Activated CD4-positive, alpha-beta T cell treated with anti-CD3 and anti-CD28 coated beads for 36 hours (primary cell): Measurements from ENCODE around the gene APBB1. TPM values are rescaled to one million over a fixed set of nuclear protein-coding genes. Genes with fewer than 3 reads are reported as not detected.
A peak's percentile ranks its signal among the peaks of the same experiment; 100 is the strongest.

Experiments used
- ATAC-seq: fragments of 200-7000 bp; cut with Tn5 transposase; one replicate; pipeline ENCODE4 v1.10.0; 2021; ENCODE audit warnings: mild to moderate bottlenecking, moderate library complexity
- CTCF ChIA-PET: fragments of 350-600 bp; sonication (Branson Sonifier 250); formaldehyde crosslinking; loops from one replicate; lab custom pipeline; 2021; ENCODE audit warnings: antibody characterized with exemption; lab: Charles Lee
- POLR2A ChIA-PET: fragments of 350-600 bp; sonication (Branson Sonifier 250); formaldehyde crosslinking; loops from one replicate; lab custom pipeline; 2021; ENCODE audit warnings: antibody characterized with exemption, inconsistent platforms; lab: Charles Lee
- DNase-seq: peaks from one replicate; pipeline ENCODE4 v3.0.0-alpha.2; 2020
- H3K27ac Mint-ChIP-seq: one replicate; pipeline ENCODE4 v1.8.0; 2021; ENCODE audit warnings: mixed read lengths
- H3K27me3 Mint-ChIP-seq: one replicate; pipeline ENCODE4 v1.8.0; 2021; ENCODE audit warnings: mixed read lengths
- H3K36me3 Mint-ChIP-seq: one replicate; pipeline ENCODE4 v1.8.0; 2021; ENCODE audit warnings: low read depth, mixed read lengths
- H3K4me1 Mint-ChIP-seq: one replicate; pipeline ENCODE4 v1.8.0; 2021; ENCODE audit warnings: mixed read lengths
- H3K4me3 Mint-ChIP-seq: one replicate; pipeline ENCODE4 v1.8.0; 2021; ENCODE audit warnings: mild to moderate bottlenecking, moderate library complexity, mixed read lengths
- H3K9me3 Mint-ChIP-seq: one replicate; pipeline ENCODE4 v1.8.0; 2021; ENCODE audit warnings: low read depth, mixed read lengths
- intact Hi-C, 2 experiments: fragments of 100-400 bp; cut with DNase I in 1 of 2; cut with micrococcal nuclease in 1 of 2; formaldehyde crosslinking; loops; one replicate each; pipeline versions ENCODE4 v1.14.2 to v1.15.1; 2022 to 2024; cut with DNase I, micrococcal nuclease
- total RNA-seq, 2 experiments: library from RNA; stranded (reverse); gene quantifications; one replicate each; pipeline ENCODE4 v1.2.3, GENCODE V29; 2021

Gene APBB1
- total RNA-seq, 2 experiments from 2014 or later, result 43.2 to 49.8 TPM

GRCh38 chr11:6442441-6442840 is 23.5 kb upstream of the APBB1 start:
- Mint-ChIP-seq H3K27me3 (no peaks in the 10 kb centered on the region), H3K4me1 (no peaks in the 10 kb centered on the region), H3K4me3 (no peak overlapping the region), H3K36me3 (no peaks in the 10 kb centered on the region), H3K27ac (no peak overlapping the region), H3K9me3 (no peaks in the 10 kb centered on the region)
- ChIA-PET CTCF (interaction anchor here (0.6 to 11.8 kb wide), 11 partner anchors 13 to 227 kb away, joined by 3 to 536 read pairs (median 10); partner anchors contain the start of genes ARFIP2 and TIMM10B), POLR2A (no interaction called here)
- intact Hi-C loops, result loop anchor here in 1 of 2 experiments (5.0 kb wide), 1 partner anchor 315 kb away; no protein-coding TSS in a partner anchor
- ATAC-seq (no peak), DNase-seq (no peak)

GRCh38 chr11:6440906-6441358 is 22.0 kb upstream of the APBB1 start, which contains the start of gene HPX:
HPX (minus strand) TSS chr11:6440987; CDS start chr11:6440963, 24 bp downstream.
- CTCF ChIA-PET, result interaction anchor here (0.8 to 11.8 kb wide), 13 partner anchors 14 to 265 kb away, joined by 3 to 536 read pairs (median 5); partner anchors contain the start of genes ARFIP2 and TIMM10B

GRCh38 chr11:6438979-6439571 is 20.2 kb upstream of the APBB1 start:
- no peaks in the 10 kb centered on the region for H3K9me3 Mint-ChIP-seq
- ATAC-seq (peak; percentile 68), DNase-seq (peak; percentile 59)
- CTCF ChIA-PET, result interaction anchor here (0.6 to 11.8 kb wide), 14 partner anchors 9 to 87 kb away, joined by 3 to 536 read pairs (median 4); partner anchors contain the start of gene SMPD1
- no peaks in the 10 kb centered on the region for H3K36me3 Mint-ChIP-seq
- peaks cover 3% of the 10 kb centered on the region for H3K4me1 Mint-ChIP-seq
- intact Hi-C loops, result loop anchor here in 1 of 2 experiments (2.0 kb wide), 1 partner anchor 268 kb away; no protein-coding TSS in a partner anchor
- POLR2A ChIA-PET, result no interaction called here
- H3K27me3 Mint-ChIP-seq, result no peaks in the 10 kb centered on the region
- no peak overlapping the region for H3K4me3 Mint-ChIP-seq
- H3K27ac Mint-ChIP-seq, result no peak overlapping the region

More at GRCh38 chr11:6440906-6441358, 22.0 kb upstream of the APBB1 start, which contains the start of gene HPX:
- DNase-seq, result no peak
- Mint-ChIP-seq H3K9me3 (no peaks in the 10 kb centered on the region), H3K27ac (no peak within 1 kb of the TSS), H3K36me3 (no peaks in the 10 kb centered on the region), H3K4me1 (peaks cover under 1% of the 10 kb centered on the region), H3K4me3 (no peak within 1 kb of the TSS), H3K27me3 (no peaks in the 10 kb centered on the region)
- POLR2A ChIA-PET, result no interaction called here
- ATAC-seq, result no peak
- intact Hi-C loops, result loop anchor here in 1 of 2 experiments (5.0 kb wide), 1 partner anchor 316 kb away; no protein-coding TSS in a partner anchor

GRCh38 chr11:6437993-6438392 is 19.1 kb upstream of the APBB1 start:
- H3K27ac Mint-ChIP-seq, result no peak overlapping the region
- H3K4me3 Mint-ChIP-seq, result no peak overlapping the region
- CTCF ChIA-PET, result interaction anchor here (0.8 to 11.8 kb wide), 9 partner anchors 8 to 88 kb away, joined by 3 to 536 read pairs (median 4); no protein-coding TSS in a partner anchor
- no peaks in the 10 kb centered on the region for H3K27me3 Mint-ChIP-seq
- intact Hi-C loops, result loop anchor here in 1 of 2 experiments (2.0 kb wide), 1 partner anchor 269 kb away; no protein-coding TSS in a partner anchor
- DNase-seq, result no peak
- H3K9me3 Mint-ChIP-seq, result no peaks in the 10 kb centered on the region
- ATAC-seq, result no peak
- no peaks in the 10 kb centered on the region for H3K36me3 Mint-ChIP-seq
- POLR2A ChIA-PET, result no interaction called here
- peaks cover 3% of the 10 kb centered on the region for H3K4me1 Mint-ChIP-seq

GRCh38 chr11:6437423-6437822 is 18.5 kb upstream of the APBB1 start:
- H3K27ac Mint-ChIP-seq, result no peak overlapping the region
- peaks cover 3% of the 10 kb centered on the region for H3K4me1 Mint-ChIP-seq
- no peak overlapping the region for H3K4me3 Mint-ChIP-seq
- intact Hi-C loops, result no loop called here
- CTCF ChIA-PET, result interaction anchor here (0.8 to 11.8 kb wide), 5 partner anchors 11 to 74 kb away, joined by 3 to 536 read pairs (median 6); no protein-coding TSS in a partner anchor
- H3K9me3 Mint-ChIP-seq, result no peaks in the 10 kb centered on the region
- ATAC-seq (no peak), DNase-seq (no peak)
- H3K36me3 Mint-ChIP-seq, result no peaks in the 10 kb centered on the region
- H3K27me3 Mint-ChIP-seq, result no peaks in the 10 kb centered on the region
- POLR2A ChIA-PET, result no interaction called here

- intact Hi-C loops, result no loop called here
- Mint-ChIP-seq H3K36me3 (no peaks in the 10 kb centered on the region), H3K27ac (no peak overlapping the region), H3K4me1 (peaks cover 5% of the 10 kb centered on the region), H3K27me3 (no peaks in the 10 kb centered on the region), H3K4me3 (no peak overlapping the region), H3K9me3 (no peaks in the 10 kb centered on the region)
- DNase-seq, result no peak
- ChIA-PET POLR2A (no interaction called here), CTCF (interaction anchor here (0.6 to 3.6 kb wide), 6 partner anchors 10 to 442 kb away, joined by 3 to 10 read pairs (median 4); no protein-coding TSS in a partner anchor)
- ATAC-seq, result no peak
Observed at GRCh38 chr11:6433998-6434660, 15.2 kb upstream of the APBB1 start.

GRCh38 chr11:6431861-6432260 is 13.0 kb upstream of the APBB1 start:
- no peak overlapping the region for H3K4me3 Mint-ChIP-seq
- intact Hi-C loops, result no loop called here
- no peak overlapping the region for H3K27ac Mint-ChIP-seq
- ATAC-seq, result no peak
- ChIA-PET POLR2A (no interaction called here), CTCF (interaction anchor here (2.2 kb wide), 1 partner anchor 53 kb away, joined by 18 read pairs; no protein-coding TSS in a partner anchor)
- H3K9me3 Mint-ChIP-seq, result no peaks in the 10 kb centered on the region
- H3K27me3 Mint-ChIP-seq, result no peaks in the 10 kb centered on the region
- H3K4me1 Mint-ChIP-seq, result peaks cover 5% of the 10 kb centered on the region
- H3K36me3 Mint-ChIP-seq, result no peaks in the 10 kb centered on the region
- DNase-seq, result no peak

GRCh38 chr11:6427516-6427915 is 8.6 kb upstream of the APBB1 start:
- DNase-seq (no peak), ATAC-seq (no peak)
- Mint-ChIP-seq H3K4me1 (peaks cover 2% of the 10 kb centered on the region), H3K27ac (no peak overlapping the region), H3K27me3 (peaks cover 6% of the 10 kb centered on the region), H3K4me3 (no peak overlapping the region), H3K9me3 (no peaks in the 10 kb centered on the region), H3K36me3 (no peaks in the 10 kb centered on the region)
- intact Hi-C loops, result no loop called here
- POLR2A ChIA-PET, result no interaction called here
- CTCF ChIA-PET, result interaction anchor here (0.6 to 2.9 kb wide), 7 partner anchors 14 to 153 kb away, joined by 3 to 20 read pairs (median 3); partner anchors contain the start of gene HPX

- Mint-ChIP-seq H3K27ac (no peak overlapping the region), H3K27me3 (peaks cover 6% of the 10 kb centered on the region), H3K4me1 (peaks cover 7% of the 10 kb centered on the region), H3K36me3 (no peaks in the 10 kb centered on the region), H3K9me3 (no peaks in the 10 kb centered on the region), H3K4me3 (no peak overlapping the region)
- ChIA-PET CTCF (interaction anchor here (0.6 to 4.2 kb wide), 4 partner anchors 23 to 46 kb away, joined by 3 to 13 read pairs (median 7); no protein-coding TSS in a partner anchor), POLR2A (no interaction called here)
- intact Hi-C loops, result no loop called here
- DNase-seq, result no peak
- ATAC-seq, result no peak
Observed at GRCh38 chr11:6420677-6421076, 1.8 kb upstream of the APBB1 start.

GRCh38 chr11:6418557-6419008 is 311 bp downstream of the APBB1 start:
- Mint-ChIP-seq H3K4me1 (peaks cover 7% of the 10 kb centered on the region), H3K27ac (no peak overlapping the region), H3K9me3 (no peaks in the 10 kb centered on the region), H3K27me3 (peaks cover 5% of the 10 kb centered on the region), H3K4me3 (no peak overlapping the region), H3K36me3 (no peaks in the 10 kb centered on the region)
- ChIA-PET CTCF (interaction anchor here (0.5 to 2.7 kb wide), 6 partner anchors 16 to 1114 kb away, joined by 3 to 13 read pairs (median 6); no protein-coding TSS in a partner anchor), POLR2A (interaction anchor here (1.2 to 2.3 kb wide), 3 partner anchors 16 to 40 kb away, joined by 5 to 12 read pairs (median 6); partner anchors contain the start of gene SMPD1)
- intact Hi-C loops, result loop anchor here (1.0 to 10.0 kb wide), 13 partner anchors 16 to 1096 kb away; partner anchors contain the start of genes ARFIP2 (in 2 of the 2), FHIP1B (in 2 of the 2), SMPD1 (in 2 of the 2) and TIMM10B (in 2 of the 2)
- DNase-seq (peak; percentile 41), ATAC-seq (no peak)
